MCF 10A (cell line): ENCODE results near the gene COL23A1. TPM values are rescaled to one million over a fixed set of nuclear protein-coding genes. Genes with fewer than 3 reads are reported as not detected.

Experiments used
- BruUV-seq: library from RNA; stranded (reverse); fragments of 400-500 nt; replicated peaks from 2 replicates; lab custom pipeline; 2021; lab: Mats Ljungman, UMichigan
- CTCF ChIA-PET: fragments of 300-600 bp; sonication (Branson Sonifier 250); formaldehyde crosslinking; extraction: SDS; loops from one replicate; lab custom pipeline; 2021; ENCODE audit warnings: antibody characterized with exemption, inconsistent platforms; lab: Yijun Ruan, JAX
- POLR2A ChIA-PET: fragments of 300-600, 350-650 bp; sonication (Branson Sonifier 250); formaldehyde crosslinking; extraction: SDS; loops from one replicate; lab custom pipeline; 2020; ENCODE audit warnings: antibody characterized with exemption, inconsistent platforms; lab: Yijun Ruan, JAX
- DNase-seq: peaks from one replicate; pipeline ENCODE4 v3.0.0-alpha.2; 2018; ENCODE audit not compliant: unreplicated experiment
- H3K27ac Mint-ChIP-seq: one replicate; pipeline ENCODE4 v1.8.0; 2022; ENCODE audit warnings: mild to moderate bottlenecking, low read depth, mixed read lengths; ENCODE audit not compliant: unreplicated experiment
- H3K27me3 Mint-ChIP-seq: one replicate; pipeline ENCODE4 v1.8.0; 2022; ENCODE audit warnings: mixed read lengths; ENCODE audit not compliant: insufficient read depth, unreplicated experiment
- H3K36me3 Mint-ChIP-seq: one replicate; pipeline ENCODE4 v1.8.0; 2022; ENCODE audit warnings: mild to moderate bottlenecking, moderate library complexity, mixed read lengths; ENCODE audit not compliant: insufficient read depth, unreplicated experiment
- H3K4me1 Mint-ChIP-seq: one replicate; pipeline ENCODE4 v1.8.0; 2022; ENCODE audit warnings: mixed read lengths; ENCODE audit not compliant: insufficient read depth, unreplicated experiment
- H3K4me3 Mint-ChIP-seq: one replicate; pipeline ENCODE4 v1.8.0; 2022; ENCODE audit warnings: mild to moderate bottlenecking, moderate library complexity, mixed read lengths; ENCODE audit not compliant: unreplicated experiment
- H3K9me3 Mint-ChIP-seq: one replicate; pipeline ENCODE4 v1.8.0; 2022; ENCODE audit warnings: mixed read lengths; ENCODE audit not compliant: unreplicated experiment
- intact Hi-C: fragments of 100-400 bp; cut with micrococcal nuclease; formaldehyde crosslinking; loops from 2 replicates; pipeline ENCODE4 v1.14.1; 2022
- total RNA-seq: library from RNA; stranded (reverse); gene quantifications from 2 replicates; pipeline ENCODE4 v1.2.3, GENCODE V29; 2022
- TF ChIP-seq, protein P1 (sequence below): fragments of 200-600 bp; IDR thresholded peaks from one replicate; pipeline ENCODE4 v1.8.0; 2022; ENCODE audit warnings: antibody characterized with exemption, mild to moderate bottlenecking; ENCODE audit not compliant: unreplicated experiment

The COL23A1 gene
- total RNA-seq, 1 experiment from 2014 or later, result not detected

DNA sequence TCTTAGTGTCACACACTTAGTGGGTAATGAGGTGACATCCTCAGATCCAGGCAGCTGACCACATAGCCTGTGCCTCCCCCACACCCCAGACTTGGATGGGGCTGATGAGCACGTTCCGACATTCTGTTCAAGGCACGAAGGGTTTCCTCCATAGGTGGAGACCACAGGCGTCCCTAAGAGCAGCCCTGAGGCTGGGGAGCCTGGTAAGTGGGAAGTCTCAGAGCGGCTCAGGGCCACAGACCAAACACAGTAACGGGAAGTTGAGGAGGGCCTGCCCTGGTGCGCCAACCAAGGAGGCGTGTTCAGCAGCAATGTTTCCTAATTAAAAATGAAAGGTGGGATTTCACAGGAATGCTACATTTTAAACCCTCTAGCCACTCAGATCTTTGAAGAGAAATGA is 255.3 kb downstream of the COL23A1 start:
- CTCF ChIA-PET, result no interaction called here
- intact Hi-C loops, result no loop called here
- Mint-ChIP-seq H3K27ac (no peak overlapping the region), H3K4me3 (no peak overlapping the region), H3K4me1 (peaks cover 46% of the 10 kb centered on the region), H3K27me3 (no peaks in the 10 kb centered on the region), H3K9me3 (no peaks in the 10 kb centered on the region), H3K36me3 (no peaks in the 10 kb centered on the region)
- POLR2A ChIA-PET, result interaction anchor here (1.0 kb wide), 1 partner anchor 45 kb away, joined by 3 read pairs; no protein-coding TSS in a partner anchor
- TF ChIP-seq, protein P1, sequence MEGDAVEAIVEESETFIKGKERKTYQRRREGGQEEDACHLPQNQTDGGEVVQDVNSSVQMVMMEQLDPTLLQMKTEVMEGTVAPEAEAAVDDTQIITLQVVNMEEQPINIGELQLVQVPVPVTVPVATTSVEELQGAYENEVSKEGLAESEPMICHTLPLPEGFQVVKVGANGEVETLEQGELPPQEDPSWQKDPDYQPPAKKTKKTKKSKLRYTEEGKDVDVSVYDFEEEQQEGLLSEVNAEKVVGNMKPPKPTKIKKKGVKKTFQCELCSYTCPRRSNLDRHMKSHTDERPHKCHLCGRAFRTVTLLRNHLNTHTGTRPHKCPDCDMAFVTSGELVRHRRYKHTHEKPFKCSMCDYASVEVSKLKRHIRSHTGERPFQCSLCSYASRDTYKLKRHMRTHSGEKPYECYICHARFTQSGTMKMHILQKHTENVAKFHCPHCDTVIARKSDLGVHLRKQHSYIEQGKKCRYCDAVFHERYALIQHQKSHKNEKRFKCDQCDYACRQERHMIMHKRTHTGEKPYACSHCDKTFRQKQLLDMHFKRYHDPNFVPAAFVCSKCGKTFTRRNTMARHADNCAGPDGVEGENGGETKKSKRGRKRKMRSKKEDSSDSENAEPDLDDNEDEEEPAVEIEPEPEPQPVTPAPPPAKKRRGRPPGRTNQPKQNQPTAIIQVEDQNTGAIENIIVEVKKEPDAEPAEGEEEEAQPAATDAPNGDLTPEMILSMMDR, result no peak
- DNase-seq, result no peak
- BruUV-seq, result no TSS peak

DNA sequence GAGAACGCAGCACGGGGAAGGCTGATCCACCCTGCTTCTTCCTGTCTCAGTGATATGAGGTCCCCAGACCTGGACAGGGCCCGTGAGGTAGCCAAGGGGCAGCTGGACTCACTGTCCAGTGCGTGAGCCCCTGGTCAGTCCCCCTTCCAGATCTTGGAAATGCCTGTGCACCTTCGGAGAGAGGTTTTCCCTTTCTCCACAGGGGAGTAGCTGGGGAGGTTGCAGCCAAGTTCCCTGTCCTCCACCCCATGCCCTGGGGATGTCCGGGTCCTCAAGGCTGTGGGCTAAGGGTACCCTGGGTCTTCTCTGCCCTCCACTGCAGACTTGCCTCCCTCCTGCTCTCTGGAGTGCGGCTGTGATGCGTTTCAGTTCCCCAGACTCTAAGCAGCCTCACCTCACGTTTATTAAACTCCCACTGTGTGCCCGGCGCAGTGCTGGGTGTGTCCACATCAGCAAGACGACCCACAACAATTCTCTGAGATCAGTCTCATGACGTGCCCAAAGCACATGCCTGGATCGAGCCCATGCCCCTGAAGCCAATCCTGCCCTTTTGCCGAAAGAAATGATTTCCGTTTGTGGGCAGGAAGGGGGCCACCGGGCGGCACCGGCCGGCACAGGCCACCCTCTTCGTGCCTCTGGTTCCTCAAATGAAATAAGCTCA is 256.2 kb downstream of the COL23A1 start:
- no TSS peak for BruUV-seq
- CTCF ChIA-PET, result no interaction called here
- Mint-ChIP-seq H3K9me3 (no peaks in the 10 kb centered on the region), H3K27me3 (no peaks in the 10 kb centered on the region), H3K27ac (peak overlapping the region; percentile 39), H3K4me3 (no peak overlapping the region), H3K4me1 (peaks cover 41% of the 10 kb centered on the region), H3K36me3 (no peaks in the 10 kb centered on the region)
- intact Hi-C loops, result no loop called here
- DNase-seq, result no peak
- TF ChIP-seq, protein P1, result no peak
- POLR2A ChIA-PET, result no interaction called here

DNA sequence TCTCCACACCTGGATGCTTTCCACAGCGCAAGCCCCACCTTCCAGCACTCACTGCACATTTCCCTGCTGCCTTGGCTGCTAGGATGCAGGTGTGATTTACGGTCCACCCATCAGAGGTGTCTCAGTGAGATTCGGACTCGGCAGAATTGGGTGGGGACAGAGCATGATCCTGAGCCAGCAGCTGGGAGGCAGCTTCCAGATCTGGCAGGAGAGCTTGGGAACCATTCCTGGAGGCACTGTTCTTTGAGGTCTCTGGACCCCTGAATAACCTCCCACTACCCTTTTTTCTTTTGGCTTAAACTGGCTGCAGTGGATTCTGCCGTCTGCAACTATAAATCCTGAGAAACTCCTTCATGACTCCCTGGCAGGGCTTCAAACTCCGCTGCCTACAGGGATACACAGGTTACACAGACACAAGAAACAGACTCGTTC is 258.0 kb downstream of the COL23A1 start:
- H3K4me3 Mint-ChIP-seq, result peak overlapping the region; percentile 39
- peak overlapping the region; percentile 75 for H3K27ac Mint-ChIP-seq
- no peaks in the 10 kb centered on the region for H3K27me3 Mint-ChIP-seq

DNA sequence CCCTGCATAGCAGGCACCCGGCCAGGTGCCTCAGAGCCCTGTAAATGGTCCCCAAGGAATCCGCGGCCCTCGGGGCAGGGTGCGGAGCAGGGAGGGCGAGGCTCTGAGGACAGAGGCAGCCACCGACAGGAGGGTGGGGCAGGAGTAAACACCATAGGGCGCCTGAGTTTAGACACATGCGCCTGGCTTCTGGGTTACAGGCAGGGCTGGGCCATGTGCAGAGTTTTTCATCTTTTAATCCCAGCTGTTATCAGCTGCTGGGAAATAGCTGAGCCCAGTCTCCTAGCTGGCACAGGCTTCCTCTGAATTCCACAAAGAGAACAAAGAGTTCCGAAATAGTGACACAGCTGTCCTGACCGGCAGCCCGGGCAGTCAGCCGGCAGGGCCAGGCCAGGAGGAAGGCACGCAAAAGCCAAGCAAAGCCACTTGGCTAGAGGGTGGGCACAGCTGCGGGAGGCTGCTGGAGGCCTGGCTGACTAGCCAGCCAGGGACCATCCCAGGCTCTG is 258.6 kb downstream of the COL23A1 start:
- Mint-ChIP-seq H3K4me1 (peaks cover 33% of the 10 kb centered on the region), H3K27me3 (no peaks in the 10 kb centered on the region), H3K27ac (peak overlapping the region; percentile 75), H3K36me3 (no peaks in the 10 kb centered on the region), H3K4me3 (peak overlapping the region; percentile 39), H3K9me3 (no peaks in the 10 kb centered on the region)
- TF ChIP-seq, protein P1, result no peak
- ChIA-PET CTCF (interaction anchor here (0.6 to 1.8 kb wide), 8 partner anchors 12 to 317 kb away, joined by 3 to 7 read pairs (median 4); no protein-coding TSS in a partner anchor), POLR2A (interaction anchor here (0.7 to 1.8 kb wide), 4 partner anchors 9 to 455 kb away, joined by 3 to 6 read pairs (median 4); no protein-coding TSS in a partner anchor)
- no TSS peak for BruUV-seq
- DNase-seq, result peak; percentile 52
- intact Hi-C loops, result no loop called here

More for the DNA sequence above, 258.0 kb downstream of the COL23A1 start:
- no TSS peak for BruUV-seq
- Mint-ChIP-seq H3K4me1 (peaks cover 33% of the 10 kb centered on the region), H3K9me3 (no peaks in the 10 kb centered on the region), H3K36me3 (no peaks in the 10 kb centered on the region)
- no peak for DNase-seq
- intact Hi-C loops, result no loop called here
- TF ChIP-seq, protein P1, result no peak
- CTCF ChIA-PET, result interaction anchor here (0.6 to 1.2 kb wide), 7 partner anchors 48 to 317 kb away, joined by 3 to 5 read pairs (median 4); no protein-coding TSS in a partner anchor
- POLR2A ChIA-PET, result interaction anchor here (0.7 to 0.9 kb wide), 2 partner anchors 8 to 11 kb away, joined by 3 to 4 read pairs; no protein-coding TSS in a partner anchor
